K562 (cell line): ENCODE results near the gene CACNA1S. TPM values are rescaled to one million over a fixed set of nuclear protein-coding genes. Genes with fewer than 3 reads are reported as not detected.

Experiments
- ATAC-seq: fragments of 200-7000 bp; cut with Tn5 transposase; 3 replicates; pipeline ENCODE4 v1.9.1; 2020; ENCODE audit warnings: moderate library complexity
- BruUV-seq: library from RNA; stranded (reverse); fragments of 400-500 nt; replicated peaks from 2 replicates; lab custom pipeline; 2021; lab: Mats Ljungman, UMichigan
- CTCF ChIA-PET: fragments of 300-600 bp; formaldehyde crosslinking; extraction: SDS; loops from one replicate; lab custom pipeline; 2021; ENCODE audit warnings: low intra/inter-chr PET ratio; lab: Yijun Ruan, JAX
- POLR2A ChIA-PET: fragments of 300-600, 350-650 bp; sonication (Branson Sonifier 250); formaldehyde crosslinking; extraction: SDS; loops from one replicate; lab custom pipeline; 2021; ENCODE audit warnings: antibody characterized with exemption, inconsistent platforms; lab: Yijun Ruan, JAX
- DNase-seq, 4 experiments: peaks; one replicate each; pipeline versions ENCODE4 v3.0.0 to v3.0.0-alpha.2; 2011 to 2018; ENCODE audit warnings: low spot score in 3 of 4, mixed read lengths in 3 of 4; ENCODE audit errors: extremely low read depth in 1 of 4
- FAIRE-seq: peaks from 2 replicates; lab custom pipeline; 2011; peaks lifted over from hg19 to GRCh38; lab: Jason Lieb, UNC
- H2AFZ ChIP-seq: 2 replicates; pipeline ENCODE4 v1.6.0; 2011; ENCODE audit warnings: low read depth, low read length, control low read depth, inconsistent platforms
- H3K27ac ChIP-seq: fragments of 200-600 bp; 3 replicates; pipeline ENCODE4 v1.8.0; 2011; ENCODE audit warnings: low read depth, mild to moderate bottlenecking, control low read depth, inconsistent platforms, low read length, moderate library complexity, mixed read lengths; ENCODE audit errors: extremely low read depth
- H3K27me3 ChIP-seq, 2 experiments: fragments of 300-600 bp in 1 of 2; 2 replicates in 1 of 2; 3 replicates in 1 of 2; pipeline versions ENCODE4 v1.6.0 to v1.8.0; 2011; ENCODE audit warnings: inconsistent platforms in 2 of 2, low read length in 2 of 2, mild to moderate bottlenecking in 1 of 2, mixed read lengths in 1 of 2, moderate library complexity in 1 of 2; ENCODE audit not compliant: control insufficient read depth in 2 of 2, insufficient read depth in 2 of 2
- H3K36me3 ChIP-seq: fragments of 300-600 bp; 3 replicates; pipeline ENCODE4 v1.8.0; 2011; ENCODE audit warnings: mild to moderate bottlenecking, low read length, inconsistent platforms; ENCODE audit not compliant: control insufficient read depth, insufficient read depth
- H3K4me1 ChIP-seq, 2 experiments: fragments of 200-600 bp in 1 of 2; replicated peaks in 1 of 2; 2 replicates in 1 of 2; 3 replicates in 1 of 2; pipeline versions ENCODE4 v1.5.1 to v1.8.0; 2011; ENCODE audit warnings: inconsistent platforms in 2 of 2, low read length in 2 of 2, mild to moderate bottlenecking in 1 of 2, mixed read lengths in 1 of 2, moderate library complexity in 1 of 2; ENCODE audit not compliant: control insufficient read depth in 2 of 2, insufficient read depth in 2 of 2
- H3K4me2 ChIP-seq: 2 replicates; pipeline ENCODE4 v1.6.1; 2011; ENCODE audit warnings: low read length, control low read depth, inconsistent platforms, mixed read lengths; ENCODE audit not compliant: insufficient read depth
- H3K4me3 ChIP-seq: fragments of 200-600 bp; sonication (generic), shearing (Covaris generic); 2 replicates; pipeline ENCODE4 v1.5.1; 2016; ENCODE audit warnings: control low read depth, inconsistent platforms
- H3K79me2 ChIP-seq: fragments of 200-600 bp; 3 replicates; pipeline ENCODE4 v1.8.0; 2011; ENCODE audit warnings: low read length, inconsistent platforms; ENCODE audit not compliant: control insufficient read depth, insufficient read depth
- H3K9ac ChIP-seq, 2 experiments: 2 replicates each; pipeline versions ENCODE4 v1.6.0 to v1.6.1; 2011; ENCODE audit warnings: low read depth in 2 of 2, low read length in 2 of 2, control low read depth in 1 of 2, inconsistent platforms in 1 of 2, mild to moderate bottlenecking in 1 of 2, mixed read lengths in 1 of 2; ENCODE audit not compliant: insufficient read depth in 1 of 2
- H3K9me1 ChIP-seq: one replicate; pipeline ENCODE4 v1.6.0; 2011; ENCODE audit warnings: inconsistent platforms, mild to moderate bottlenecking, low read length, moderate library complexity; ENCODE audit not compliant: control insufficient read depth, insufficient read depth
- H3K9me3 ChIP-seq: replicated peaks from 2 replicates; pipeline ENCODE4 v1.5.1; 2011; ENCODE audit warnings: low read depth, low read length, inconsistent platforms; ENCODE audit not compliant: control insufficient read depth, insufficient read depth
- H4K20me1 ChIP-seq: replicated peaks from 2 replicates; pipeline ENCODE4 v1.6.1; 2011; ENCODE audit warnings: low read length, inconsistent platforms, mixed read lengths; ENCODE audit not compliant: control insufficient read depth, insufficient read depth
- BCOR ChIP-seq: fragments of 450-650 bp; IDR thresholded peaks from 2 replicates; pipeline ENCODE4 v1.6.1; 2016
- C11orf30 ChIP-seq: fragments of 450-650 bp; IDR thresholded peaks from 2 replicates; pipeline ENCODE4 v1.6.1; 2016; ENCODE audit warnings: low read depth, mild to moderate bottlenecking
- CLOCK ChIP-seq: fragments of 250-450 bp; sonication (Bioruptor Pico); IDR thresholded peaks from 2 replicates; pipeline ENCODE4 v1.4.0; 2020; ENCODE audit warnings: mild to moderate bottlenecking, moderate library complexity, borderline replicate concordance
- DACH1 ChIP-seq: fragments of 450-650 bp; IDR thresholded peaks from 2 replicates; pipeline ENCODE4 v1.6.1; 2018; ENCODE audit not compliant: partially characterized antibody
- ELF2 ChIP-seq: fragments of 250-450 bp; sonication (Bioruptor Pico); IDR thresholded peaks from 2 replicates; pipeline ENCODE4 v1.5.0; 2021; ENCODE audit warnings: mild to moderate bottlenecking
- ESRRA ChIP-seq: fragments of 450-650 bp; IDR thresholded peaks from 2 replicates; pipeline ENCODE4 v1.6.1; 2014; ENCODE audit warnings: low read depth, mild to moderate bottlenecking, moderate library complexity, borderline replicate concordance
- MAFK ChIP-seq: IDR thresholded peaks from 2 replicates; pipeline ENCODE4 v1.6.1; 2011; ENCODE audit warnings: low read length, improper control_type of control experiment
- MTA3 ChIP-seq: fragments of 450-650 bp; formaldehyde crosslinking; IDR thresholded peaks from 2 replicates; pipeline ENCODE4 v1.6.1; 2017; ENCODE audit warnings: mild to moderate bottlenecking, borderline replicate concordance
- NCOR1 ChIP-seq: fragments of 450-650 bp; IDR thresholded peaks from 2 replicates; pipeline ENCODE4 v1.6.1; 2016; ENCODE audit warnings: mild to moderate bottlenecking, moderate library complexity
- PHB2 ChIP-seq: fragments of 450-650 bp; IDR thresholded peaks from 2 replicates; pipeline ENCODE4 v1.6.1; 2017; ENCODE audit warnings: low read depth
- RCOR1 ChIP-seq, 2 experiments: IDR thresholded peaks; 2 replicates each; pipeline ENCODE4 v1.6.1; 2012; ENCODE audit warnings: low read depth in 2 of 2, low read length in 2 of 2, borderline replicate concordance in 1 of 2, improper control_type of control experiment in 1 of 2
- SMAD1 ChIP-seq: fragments of 150-350 bp; IDR thresholded peaks from 2 replicates; pipeline ENCODE4 v1.6.1; 2014; ENCODE audit warnings: low read length, low read depth; ENCODE audit not compliant: partially characterized antibody
- TCF7 ChIP-seq: sonication (generic); IDR thresholded peaks from 2 replicates; pipeline ENCODE4 v1.6.1; 2016; ENCODE audit warnings: antibody characterized with exemption, borderline replicate concordance
- ZFP36 ChIP-seq: fragments of 150-350 bp; IDR thresholded peaks from 2 replicates; pipeline ENCODE4 v1.6.1; 2018; ENCODE audit warnings: low read length, low read depth; ENCODE audit not compliant: partially characterized antibody
- ZNF174 ChIP-seq: fragments of 250-450 bp; sonication (Bioruptor Pico); IDR thresholded peaks from 2 replicates; pipeline ENCODE4 v1.4.0; 2020; ENCODE audit warnings: mild to moderate bottlenecking
- ZNF507 ChIP-seq: conservative IDR thresholded peaks from 2 replicates; pipeline ENCODE4 v1.6.1; 2017; ENCODE audit warnings: missing genetic modification characterization, missing compliant biosample characterization
- ZNF586 ChIP-seq: fragments of 450-650 bp; formaldehyde crosslinking; conservative IDR thresholded peaks from 2 replicates; pipeline ENCODE4 v1.4.0; 2020; ENCODE audit warnings: mild to moderate bottlenecking, moderate library complexity
- ZNF740 ChIP-seq, 3 experiments: fragments of 200-800 bp in 1 of 3; sonication (Bioruptor generic) in 1 of 3; sonication (generic) in 1 of 3; formaldehyde crosslinking in 1 of 3; IDR thresholded peaks; 2 replicates each; pipeline versions ENCODE4 v1.6.1 to v1.8.0; 2016 to 2022; ENCODE audit warnings: mild to moderate bottlenecking in 2 of 3, missing compliant biosample characterization in 2 of 3, missing genetic modification characterization in 2 of 3, missing genetic modification reagents in 1 of 3
- ZNF76 ChIP-seq: fragments of 250-450 bp; sonication (Bioruptor Pico); IDR thresholded peaks from 2 replicates; pipeline ENCODE4 v1.4.0; 2020; ENCODE audit warnings: mild to moderate bottlenecking, moderate library complexity, borderline replicate concordance
- WGBS: fragments of 100-300 bp; shearing (Covaris generic); methylation state at CpG from one replicate; pipeline ENCODE4 v1.1.6; 2016; ENCODE audit warnings: low coverage, mixed read lengths; ENCODE audit not compliant: insufficient coverage; ENCODE audit errors: missing lambda C conversion rate; 5-methylcytosine and 5-hydroxymethylcytosine counted together
- in situ Hi-C: fragments of 300-500 bp; cut with MboI; formaldehyde crosslinking; loops from 4 replicates; pipeline ENCODE4 v1.15.0; 2018; ENCODE audit warnings: inconsistent platforms, mixed read lengths
- intact Hi-C: fragments of 100-400 bp; cut with micrococcal nuclease; formaldehyde crosslinking; loops from 2 replicates; pipeline ENCODE4 v1.14.2; 2022
- polyA plus RNA-seq, 8 experiments: library from polyadenylated mRNA; depleted of rRNA in 4 of 8; stranded (reverse) in 5 of 8; unstranded in 3 of 8; fragments of >200 nt; fragmentation: Nextera tagmentation in 2 of 8; fragmentation: Illumina TruSeq in 1 of 8; extraction: Ambion mirVana in 2 of 8; extraction: Trizol in 1 of 8; gene quantifications; 2 replicates each; pipeline versions ENCODE4 v1.2.1 to v1.2.3, GENCODE V29; 2011 to 2014; ENCODE audit warnings: inconsistent platforms in 1 of 8, missing spikeins in 1 of 8
- total RNA-seq, 7 experiments: library from RNA; depleted of rRNA in 6 of 7; stranded (reverse); fragments of >200 nt in 6 of 7; fragmentation: Illumina TruSeq in 2 of 7; extraction: Trizol in 2 of 7; gene quantifications; 2 replicates each; pipeline versions ENCODE4 v1.2.1 to v1.2.3, GENCODE V29; 2011 to 2021; ENCODE audit warnings: low replicate concordance in 1 of 7

Gene CACNA1S
- total and polyA plus RNA-seq, 9 of the 15 experiments (the other 6 are each of a cell fraction or from before 2014, with no cell fraction given) = not detected

DNA sequence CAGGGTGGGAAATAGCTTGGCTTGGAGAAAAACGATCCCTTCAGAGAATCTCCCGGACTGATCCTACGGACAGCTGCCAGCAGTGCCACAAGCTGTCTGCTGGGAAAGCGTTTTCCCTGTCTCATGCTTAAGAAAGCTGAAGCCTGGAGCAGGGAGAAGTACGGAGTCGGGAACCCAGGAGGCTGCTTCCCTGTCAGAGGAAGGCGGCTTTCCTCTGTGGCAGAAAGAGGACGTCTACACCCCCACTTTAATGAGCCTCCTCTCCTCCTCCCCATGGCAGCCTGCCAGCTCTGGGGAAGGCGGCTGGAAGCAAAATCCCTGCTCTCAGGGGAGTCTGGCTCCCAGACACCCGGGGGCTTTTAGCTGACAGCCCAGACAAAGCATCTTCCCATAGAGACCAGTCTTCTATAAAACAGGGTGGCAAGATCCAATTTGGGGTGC is 96.0 kb downstream of the CACNA1S start (continued):
- TF ChIP-seq ZNF740 (CRISPR knock-in tag; IDR thresholded peaks at IDR 0.05) (peak; percentile 86), ZNF740 (tag; IDR thresholded peaks at IDR 0.05) (peak in 1 of 2 experiments; percentile 50; a peak in 1 of 4 replicates), SMAD1 (no peak), C11orf30 (no peak)

GRCh38 chr1:201015551-201016091 is 96.6 kb downstream of the CACNA1S start:
- Histone ChIP-seq H4K20me1 (no peaks in the 10 kb centered on the region), H3K9ac (peak overlapping the region; percentile 42 to 81; a peak in 3 of 4 replicates), H3K4me1 (peaks cover 58 to 80% of the 10 kb centered on the region in 2 experiments), H3K4me3 (no peak overlapping the region), H3K79me2 (peaks cover 4% of the 10 kb centered on the region; the same call in 2 of the 3 replicates), H2AFZ (0 out of 2 replicates have a peak overlapping the region, but pooled peaks have one; percentile 28), H3K27me3 (no peaks in the 10 kb centered on the region), H3K36me3 (no peaks in the 10 kb centered on the region), H3K9me1 (no peaks in the 10 kb centered on the region), H3K4me2 (peak overlapping the region; percentile 67), H3K27ac (peak overlapping the region; percentile 53), H3K9me3 (no peaks in the 10 kb centered on the region)
- intact Hi-C loops = no loop called here
- CTCF ChIA-PET = no interaction called here
- POLR2A ChIA-PET = interaction anchor here (0.6 to 3.1 kb wide), 8 partner anchors 10 to 72 kb away, joined by 3 to 13 read pairs (median 3); no protein-coding TSS in a partner anchor
- WGBS = 7% methylated on average over 5 of the region's 5 CpGs
- FAIRE-seq (peak; percentile 90), DNase-seq (peak; percentile 28 to 86 (median 60)), ATAC-seq (peak; percentile 22)
- BruUV-seq = no TSS peak
- in situ Hi-C loops = no loop called here
- TF ChIP-seq NCOR1 (peak; percentile 67), ZNF507 (tag) (no peak), ZNF76 (CRISPR knock-in tag) (no peak), RCOR1 (IDR thresholded peaks at IDR 0.05; ENCODE audit: borderline replicate concordance in 1 of 2, low read depth in 2 of 2, low read length in 2 of 2) (peak in 1 of 2 experiments; percentile 65; a peak in 1 of 4 replicates), DACH1 (peak; percentile 71), TCF7 (peak; percentile 98), ESRRA (no peak), CLOCK (CRISPR knock-in tag) (no peak), MTA3 (peak; percentile 69), PHB2 (no peak), MAFK (peak; percentile 17; the same call in 1 of the 2 replicates), BCOR (peak; percentile 77), ZNF586 (CRISPR knock-in tag) (no peak), ZNF174 (no peak), ZFP36 (no peak), ELF2 (CRISPR knock-in tag) (no peak)
